B cell (primary cell): ENCODE measurements around the gene NCOA3. TPM values are rescaled to one million over a fixed set of nuclear protein-coding genes. Genes with fewer than 3 reads are reported as not detected.
"Not testable (repeated sequence)": the region's sequence is repeated elsewhere in the genome, so short reads cannot be mapped to it uniquely, and the experiment has no call there.

ENCODE experiments used
- ATAC-seq: fragments of 200-7000 bp; cut with Tn5 transposase; one replicate; pipeline ENCODE4 v1.10.0; 2021; ENCODE audit warnings: low read depth, mild to moderate bottlenecking, moderate number of reproducible peaks, moderate library complexity
- CTCF ChIA-PET: fragments of 350-600 bp; sonication (Branson Sonifier 250); formaldehyde crosslinking; loops from one replicate; lab custom pipeline; 2021; ENCODE audit warnings: antibody characterized with exemption, inconsistent platforms; lab: Charles Lee
- POLR2A ChIA-PET: fragments of 350-600 bp; sonication (Branson Sonifier 250); formaldehyde crosslinking; loops from one replicate; lab custom pipeline; 2021; ENCODE audit warnings: antibody characterized with exemption; lab: Charles Lee
- DNase-seq: peaks from one replicate; pipeline ENCODE4 v3.0.0; 2013
- H2AFZ ChIP-seq: 2 replicates; pipeline ENCODE4 v1.6.1; 2012; ENCODE audit warnings: mild to moderate bottlenecking, low read depth, low read length; ENCODE audit not compliant: insufficient read depth, poor library complexity, severe bottlenecking
- H3K27ac ChIP-seq, 2 donors: 1 replicate in 1 of 2; 2 replicates in 1 of 2; pipeline ENCODE4 v1.5.1; 2012 to 2013; ENCODE audit warnings: low read length in 2 of 2, mild to moderate bottlenecking in 2 of 2, moderate library complexity in 1 of 2
- H3K27me3 ChIP-seq, 4 experiments: fragments of 200-600 bp in 1 of 4; sonication (generic) in 1 of 4; replicated peaks in 1 of 4; 1 replicate in 2 of 4; 2 replicates in 2 of 4; pipeline versions ENCODE4 v1.6.1 to v1.7.0; 2013 to 2016; ENCODE audit warnings: low read length in 3 of 4, mild to moderate bottlenecking in 2 of 4, mixed read lengths in 1 of 4, moderate library complexity in 1 of 4; ENCODE audit not compliant: insufficient read depth in 4 of 4, control insufficient read depth in 3 of 4; ENCODE audit errors: control extremely low read depth in 1 of 4
- H3K36me3 ChIP-seq, 2 experiments: replicated peaks in 1 of 2; 1 replicate in 1 of 2; 2 replicates in 1 of 2; pipeline versions ENCODE4 v1.6.1 to v1.7.1; 2013; ENCODE audit warnings: low read length in 1 of 2; ENCODE audit not compliant: insufficient read depth in 2 of 2, control insufficient read depth in 1 of 2; ENCODE audit errors: control extremely low read depth in 1 of 2, extremely low read depth in 1 of 2
- H3K4me1 ChIP-seq, 2 donors: fragments of 200-600 bp in 1 of 2; sonication (generic) in 1 of 2; 1 replicate in 1 of 2; 2 replicates in 1 of 2; pipeline versions ENCODE4 v1.5.1 to v1.6.1; 2013 to 2017; ENCODE audit warnings: low read length in 2 of 2; ENCODE audit not compliant: control insufficient read depth in 2 of 2, insufficient read depth in 2 of 2
- H3K4me2 ChIP-seq: replicated peaks from 2 replicates; pipeline ENCODE3; 2012; ENCODE audit warnings: mild to moderate bottlenecking, low read depth, low read length; ENCODE audit not compliant: poor library complexity, severe bottlenecking
- H3K4me3 ChIP-seq, 5 experiments: fragments of 200-600 bp in 1 of 5; sonication (generic) in 1 of 5; 1 replicate in 3 of 5; 2 replicates in 2 of 5; pipeline versions ENCODE4 v1.5.1 to v1.7.0; 2011 to 2016; ENCODE audit warnings: low read length in 4 of 5, mild to moderate bottlenecking in 4 of 5, low read depth in 2 of 5, control low read depth in 1 of 5, moderate library complexity in 1 of 5; ENCODE audit not compliant: insufficient read depth in 1 of 5; ENCODE audit errors: control extremely low read depth in 1 of 5, extremely low read depth in 1 of 5
- H3K79me2 ChIP-seq: fragments of 200-600 bp; sonication (generic); one replicate; pipeline ENCODE4 v1.6.0; 2016; ENCODE audit warnings: low read length; ENCODE audit not compliant: control insufficient read depth, insufficient read depth
- H3K9ac ChIP-seq: fragments of 200-600 bp; sonication (generic); 2 replicates; pipeline ENCODE4 v1.6.1; 2017; ENCODE audit warnings: mild to moderate bottlenecking, low read length, moderate library complexity
- H3K9me3 ChIP-seq, 3 donors: one replicate each; pipeline versions ENCODE4 v1.6.1 to v1.7.1; 2013; ENCODE audit warnings: low read length in 2 of 3; ENCODE audit not compliant: control insufficient read depth in 2 of 3, insufficient read depth in 1 of 3; ENCODE audit errors: control extremely low read depth in 1 of 3
- H4K20me1 ChIP-seq: 2 replicates; pipeline ENCODE4 v1.6.0; 2012; ENCODE audit warnings: mild to moderate bottlenecking, low read length; ENCODE audit not compliant: insufficient read depth, control insufficient read depth, poor library complexity, severe bottlenecking
- H3K27ac Mint-ChIP-seq: one replicate; pipeline ENCODE4 v1.8.0; 2021; ENCODE audit warnings: mixed read lengths
- H3K27me3 Mint-ChIP-seq: one replicate; pipeline ENCODE4 v1.8.0; 2021; ENCODE audit warnings: mixed read lengths
- H3K4me1 Mint-ChIP-seq: one replicate; pipeline ENCODE4 v1.8.0; 2021; ENCODE audit warnings: mixed read lengths
- H3K4me3 Mint-ChIP-seq: one replicate; pipeline ENCODE4 v1.8.0; 2021; ENCODE audit warnings: mixed read lengths
- H3K9me3 Mint-ChIP-seq: one replicate; pipeline ENCODE4 v1.8.0; 2022; ENCODE audit warnings: mixed read lengths; ENCODE audit not compliant: insufficient read depth
- EZH2 ChIP-seq: IDR thresholded peaks from 2 replicates; pipeline ENCODE4 v1.6.1; 2012; ENCODE audit warnings: borderline replicate concordance, low read depth, mild to moderate bottlenecking, moderate library complexity, low read length; ENCODE audit not compliant: insufficient read depth, poor library complexity, severe bottlenecking
- WGBS: methylation state at CpG from one replicate; pipeline ENCODE4 v1.1.5; 2013; ENCODE audit warnings: missing lambda C conversion rate; ENCODE audit not compliant: insufficient coverage; 5-methylcytosine and 5-hydroxymethylcytosine counted together
- intact Hi-C: fragments of 100-400 bp; cut with micrococcal nuclease; formaldehyde crosslinking; loops from one replicate; pipeline ENCODE4 v1.10.0; 2022
- polyA plus RNA-seq: library from polyadenylated mRNA; depleted of rRNA; stranded (reverse); fragments of >200 nt; gene quantifications from 2 replicates; pipeline ENCODE4 v1.2.3, GENCODE V29; 2012
- total RNA-seq, 2 donors: library from RNA; stranded (reverse); fragments of 120-200 nt in 1 of 2; gene quantifications; 1 replicate in 1 of 2; 2 replicates in 1 of 2; pipeline versions ENCODE4 v1.2.3 to v1.2.4, GENCODE V29; 2013 to 2022
- TF ChIP-seq, protein P1 (sequence below): fragments of 200-600 bp; IDR thresholded peaks from one replicate; pipeline ENCODE4 v1.8.0; 2022; ENCODE audit warnings: antibody characterized with exemption, mild to moderate bottlenecking

The NCOA3 gene
- total and polyA plus RNA-seq, 2 donors (not counting 1 experiment from before 2014, with no cell fraction given), result 54.0 to 309 TPM

DNA sequence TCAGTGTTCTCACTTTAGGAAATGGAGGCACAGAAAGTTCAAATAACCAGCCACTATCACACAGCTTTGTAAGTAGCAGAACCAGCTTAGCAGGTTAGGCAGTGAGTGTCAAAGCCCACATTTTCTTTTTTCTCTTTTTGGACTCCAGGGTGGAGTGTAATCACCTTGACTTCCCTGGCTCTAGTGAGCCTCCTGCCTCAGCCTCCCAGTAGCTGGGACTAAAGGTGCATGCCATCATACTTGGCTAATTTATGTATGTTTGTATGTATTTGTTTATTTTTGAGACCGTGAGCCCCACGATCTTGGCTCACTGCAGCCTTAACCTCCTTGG lies 7.8 kb upstream of the NCOA3 start:
- POLR2A ChIA-PET, result interaction anchor here (1.0 to 2.4 kb wide), 3 partner anchors 8 to 110 kb away, joined by 3 to 18 read pairs (median 3); partner anchors contain the start of gene NCOA3

DNA sequence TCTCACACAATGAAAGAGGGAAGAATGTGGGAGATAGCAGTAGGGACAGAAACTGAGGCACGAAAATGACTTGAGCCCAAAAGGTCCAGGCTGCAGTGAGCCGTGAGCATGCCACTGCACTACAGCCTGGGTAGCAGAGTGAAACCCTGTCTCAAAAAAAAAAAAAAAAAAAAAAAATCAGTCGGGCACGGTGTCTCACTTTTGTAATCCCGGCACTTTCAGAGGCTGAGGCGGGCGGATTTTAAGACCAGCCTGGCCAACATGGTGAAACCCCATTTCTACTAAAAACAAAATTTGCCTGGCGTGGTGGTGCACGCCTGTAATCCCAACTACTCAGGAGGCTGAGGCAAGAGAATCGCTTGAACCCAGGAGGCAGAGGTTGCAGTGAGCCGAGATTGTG lies 7.1 kb upstream of the NCOA3 start:
- peaks cover 45% of the 10 kb centered on the region for H3K4me1 Mint-ChIP-seq
- H3K27me3 Mint-ChIP-seq, H3K27ac ChIP-seq, H3K9ac ChIP-seq, H3K27me3 ChIP-seq, ATAC-seq, H3K4me3 ChIP-seq, intact Hi-C loops, CTCF ChIA-PET, DNase-seq, H3K9me3 ChIP-seq, H3K4me3 Mint-ChIP-seq, H3K36me3 ChIP-seq, H4K20me1 ChIP-seq, H3K9me3 Mint-ChIP-seq, H3K4me2 ChIP-seq: not testable (repeated sequence)
- H3K27ac Mint-ChIP-seq, result peak overlapping the region; percentile 37
- POLR2A ChIA-PET, result interaction anchor here (2.4 kb wide), 1 partner anchor 8 kb away, joined by 18 read pairs; the partner anchor contains the start of gene NCOA3
- H3K79me2 ChIP-seq, result peaks cover 29% of the 10 kb centered on the region
- H3K4me1 ChIP-seq, result peaks cover 29 to 36% of the 10 kb centered on the region in 2 donors
- H2AFZ ChIP-seq, result peak overlapping the region; percentile 64
- 90% methylated on average over 5 of the region's 11 CpGs for WGBS

More for the DNA sequence above, 7.8 kb upstream of the NCOA3 start:
- Histone ChIP-seq H3K79me2 (peaks cover 29% of the 10 kb centered on the region), H3K4me3 (peak overlapping the region in 1 of 5 experiments; percentile 29), H4K20me1 (no peaks in the 10 kb centered on the region), H3K9me3 (no peaks in the 10 kb centered on the region), H3K27me3 (no peaks in the 10 kb centered on the region), H3K27ac (peak overlapping the region in 1 of 2 donors; percentile 53), H2AFZ (peak overlapping the region; percentile 64), H3K4me2 (peak overlapping the region; percentile 60), H3K36me3 (no peaks in the 10 kb centered on the region), H3K9ac (peak overlapping the region; percentile 50), H3K4me1 (peaks cover 32 to 43% of the 10 kb centered on the region in 2 donors)
- CTCF ChIA-PET, result interaction anchor here (1.1 to 2.5 kb wide), 6 partner anchors 8 to 127 kb away, joined by 3 to 20 read pairs (median 4); partner anchors contain the start of gene NCOA3
- peaks cover 48% of the 10 kb centered on the region for H3K4me1 Mint-ChIP-seq
- H3K9me3 Mint-ChIP-seq, result no peaks in the 10 kb centered on the region
- intact Hi-C loops, result no loop called here
- no peaks in the 10 kb centered on the region for H3K27me3 Mint-ChIP-seq
- 60% methylated on average over 2 of the region's 2 CpGs for WGBS
- DNase-seq (no peak), ATAC-seq (no peak)
- TF ChIP-seq, protein P1, sequence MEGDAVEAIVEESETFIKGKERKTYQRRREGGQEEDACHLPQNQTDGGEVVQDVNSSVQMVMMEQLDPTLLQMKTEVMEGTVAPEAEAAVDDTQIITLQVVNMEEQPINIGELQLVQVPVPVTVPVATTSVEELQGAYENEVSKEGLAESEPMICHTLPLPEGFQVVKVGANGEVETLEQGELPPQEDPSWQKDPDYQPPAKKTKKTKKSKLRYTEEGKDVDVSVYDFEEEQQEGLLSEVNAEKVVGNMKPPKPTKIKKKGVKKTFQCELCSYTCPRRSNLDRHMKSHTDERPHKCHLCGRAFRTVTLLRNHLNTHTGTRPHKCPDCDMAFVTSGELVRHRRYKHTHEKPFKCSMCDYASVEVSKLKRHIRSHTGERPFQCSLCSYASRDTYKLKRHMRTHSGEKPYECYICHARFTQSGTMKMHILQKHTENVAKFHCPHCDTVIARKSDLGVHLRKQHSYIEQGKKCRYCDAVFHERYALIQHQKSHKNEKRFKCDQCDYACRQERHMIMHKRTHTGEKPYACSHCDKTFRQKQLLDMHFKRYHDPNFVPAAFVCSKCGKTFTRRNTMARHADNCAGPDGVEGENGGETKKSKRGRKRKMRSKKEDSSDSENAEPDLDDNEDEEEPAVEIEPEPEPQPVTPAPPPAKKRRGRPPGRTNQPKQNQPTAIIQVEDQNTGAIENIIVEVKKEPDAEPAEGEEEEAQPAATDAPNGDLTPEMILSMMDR, result no peak
- no peak for TF ChIP-seq EZH2
- H3K4me3 Mint-ChIP-seq, result peak overlapping the region; percentile 42
- peak overlapping the region; percentile 76 for H3K27ac Mint-ChIP-seq
